Breast epithelium (tissue), 3 donors: ENCODE measurements around the gene SETBP1.

Source experiments
- CTCF ChIP-seq, 3 donors: fragments of 450-650 bp; IDR thresholded peaks; one replicate each; pipeline ENCODE4 v1.5.1; 2016 to 2017; ENCODE audit warnings: antibody characterized with exemption in 3 of 3, mild to moderate bottlenecking in 3 of 3, moderate library complexity in 3 of 3
- POLR2AphosphoS5 ChIP-seq, 3 donors: sonication (generic); formaldehyde crosslinking; IDR thresholded peaks; one replicate each; pipeline ENCODE4 v1.6.1; 2017; ENCODE audit warnings: antibody characterized with exemption in 3 of 3

GRCh38 chr18:44844486-44844885 is 163.8 kb downstream of the SETBP1 start:
- TF ChIP-seq CTCF (IDR thresholded peaks at IDR 0.05) = no peak
- no peak for TF ChIP-seq POLR2AphosphoS5 (IDR thresholded peaks at IDR 0.05)
